K562 (cell line): ENCODE measurements around the gene CD248. TPM values are rescaled to one million over a fixed set of nuclear protein-coding genes. Genes with fewer than 3 reads are reported as not detected.

ENCODE experiments used
- CHD1 ChIP-seq: fragments of 200-600 bp; sonication (generic); IDR thresholded peaks from one replicate; pipeline ENCODE4 v1.6.1; 2012; ENCODE audit warnings: mild to moderate bottlenecking, moderate library complexity, low read length, inconsistent platforms
- EHMT2 ChIP-seq: fragments of 450-650 bp; IDR thresholded peaks from 2 replicates; pipeline ENCODE4 v1.6.1; 2018; ENCODE audit warnings: antibody characterized with exemption
- ESRRB ChIP-seq: fragments of 250-450 bp; sonication (Bioruptor Pico); IDR thresholded peaks from 2 replicates; pipeline ENCODE4 v1.5.0; 2020; ENCODE audit warnings: mild to moderate bottlenecking, moderate library complexity, borderline replicate concordance
- HCFC1 ChIP-seq: IDR thresholded peaks from 2 replicates; pipeline ENCODE4 v1.6.1; 2012; ENCODE audit warnings: low read depth, low read length, improper control_type of control experiment
- HMGN3 ChIP-seq: IDR thresholded peaks from 2 replicates; pipeline ENCODE4 v1.6.1; 2011; ENCODE audit warnings: borderline replicate concordance, low read depth, mild to moderate bottlenecking, mixed read lengths, low read length; ENCODE audit not compliant: insufficient read length; ENCODE audit errors: extremely low read depth
- KDM5B ChIP-seq: fragments of 200-600 bp; sonication (generic); IDR thresholded peaks from 2 replicates; pipeline ENCODE4 v1.6.1; 2012; ENCODE audit warnings: low read depth, mild to moderate bottlenecking, moderate library complexity, low read length, control low read depth, inconsistent platforms; ENCODE audit not compliant: insufficient replicate concordance
- LARP7 ChIP-seq: fragments of 450-650 bp; IDR thresholded peaks from 2 replicates; pipeline ENCODE4 v1.6.1; 2016
- MAZ ChIP-seq, 2 experiments: fragments of 450-650 bp in 1 of 2; sonication (generic) in 1 of 2; formaldehyde crosslinking; IDR thresholded peaks in 1 of 2; conservative IDR thresholded peaks in 1 of 2; 2 replicates each; pipeline versions ENCODE4 v1.4.0 to v1.5.0; 2020; ENCODE audit warnings: mild to moderate bottlenecking in 1 of 2, missing genetic modification reagents in 1 of 2
- NCOR1 ChIP-seq: fragments of 450-650 bp; IDR thresholded peaks from 2 replicates; pipeline ENCODE4 v1.6.1; 2016; ENCODE audit warnings: mild to moderate bottlenecking, moderate library complexity
- NFRKB ChIP-seq: fragments of 450-650 bp; IDR thresholded peaks from 2 replicates; pipeline ENCODE4 v1.6.1; 2016; ENCODE audit warnings: low read depth
- OTX1 ChIP-seq: fragments of 450-650 bp; formaldehyde crosslinking; IDR thresholded peaks from 2 replicates; pipeline ENCODE4 v1.4.0; 2022; ENCODE audit warnings: mild to moderate bottlenecking
- PHF20 ChIP-seq: fragments of 450-650 bp; IDR thresholded peaks from 2 replicates; pipeline ENCODE4 v1.6.1; 2018; ENCODE audit not compliant: partially characterized antibody
- PML ChIP-seq: IDR thresholded peaks from 2 replicates; pipeline ENCODE4 v1.6.1; 2012; ENCODE audit warnings: low read length, inconsistent platforms
- POLR2G ChIP-seq: fragments of 200-400 bp; formaldehyde crosslinking; IDR thresholded peaks from 2 replicates; pipeline ENCODE4 v1.6.1; 2017; ENCODE audit warnings: low read depth, mild to moderate bottlenecking, antibody characterized with exemption, low read length, moderate library complexity
- SMAD3 ChIP-seq: fragments of 450-650 bp; formaldehyde crosslinking; conservative IDR thresholded peaks from 2 replicates; pipeline ENCODE4 v1.4.0; 2020; ENCODE audit warnings: mild to moderate bottlenecking
- SMC3 ChIP-seq: conservative IDR thresholded peaks from 2 replicates; pipeline ENCODE4 v1.6.1; 2011; ENCODE audit warnings: low read depth, low read length, improper control_type of control experiment; ENCODE audit not compliant: insufficient read depth
- THRAP3 ChIP-seq: fragments of 450-650 bp; IDR thresholded peaks from 2 replicates; pipeline ENCODE4 v1.6.1; 2016; ENCODE audit warnings: mild to moderate bottlenecking, inconsistent platforms, borderline replicate concordance
- WHSC1 ChIP-seq: IDR thresholded peaks from one replicate; pipeline ENCODE4 v1.6.1; 2012; ENCODE audit warnings: low read length, control low read depth, inconsistent platforms
- ZKSCAN1 ChIP-seq: fragments of 150-350 bp; IDR thresholded peaks from 2 replicates; pipeline ENCODE4 v1.6.1; 2016; ENCODE audit warnings: low read depth, low read length
- ZKSCAN8 ChIP-seq: fragments of 200-800 bp; sonication (Bioruptor generic); IDR thresholded peaks from 2 replicates; pipeline ENCODE4 v1.6.1; 2016; ENCODE audit warnings: missing genetic modification characterization, missing compliant biosample characterization
- ZNF12 ChIP-seq: sonication (generic); formaldehyde crosslinking; IDR thresholded peaks from 2 replicates; pipeline ENCODE4 v1.4.0; 2020; ENCODE audit warnings: mild to moderate bottlenecking, missing genetic modification reagents
- ZNF134 ChIP-seq: fragments of 250-450 bp; sonication (Bioruptor Pico); conservative IDR thresholded peaks from 2 replicates; pipeline ENCODE4 v1.4.0; 2020
- ZNF217 ChIP-seq: sonication (generic); formaldehyde crosslinking; IDR thresholded peaks from 2 replicates; pipeline ENCODE4 v1.8.0; 2022; ENCODE audit warnings: mild to moderate bottlenecking, missing genetic modification reagents
- ZNF239 ChIP-seq: fragments of 250-450 bp; sonication (Bioruptor Pico); IDR thresholded peaks from 2 replicates; pipeline ENCODE4 v1.4.0; 2020; ENCODE audit warnings: mild to moderate bottlenecking
- ZNF384 ChIP-seq: IDR thresholded peaks from 2 replicates; pipeline ENCODE4 v1.6.1; 2012; ENCODE audit warnings: low read depth, low read length, improper control_type of control experiment
- ZNF696 ChIP-seq: fragments of 250-450 bp; sonication (Bioruptor Pico); conservative IDR thresholded peaks from 2 replicates; pipeline ENCODE4 v1.4.0; 2020; ENCODE audit warnings: mild to moderate bottlenecking, moderate library complexity
- ZNF764 ChIP-seq: fragments of 250-450 bp; sonication (Bioruptor Pico); IDR thresholded peaks from 2 replicates; pipeline ENCODE4 v1.4.0; 2020; ENCODE audit warnings: low read depth, mild to moderate bottlenecking, moderate library complexity
- ZNF766 ChIP-seq: fragments of 200-800 bp; sonication (Bioruptor generic); conservative IDR thresholded peaks from 2 replicates; pipeline ENCODE4 v1.6.1; 2016; ENCODE audit warnings: missing genetic modification characterization, missing compliant biosample characterization
- ZZZ3 ChIP-seq: fragments of 450-650 bp; IDR thresholded peaks from 2 replicates; pipeline ENCODE4 v1.6.1; 2016; ENCODE audit warnings: antibody characterized with exemption, mild to moderate bottlenecking, moderate library complexity
- polyA plus RNA-seq, 8 experiments: library from polyadenylated mRNA; depleted of rRNA in 4 of 8; stranded (reverse) in 5 of 8; unstranded in 3 of 8; fragments of >200 nt; fragmentation: Nextera tagmentation in 2 of 8; fragmentation: Illumina TruSeq in 1 of 8; extraction: Ambion mirVana in 2 of 8; extraction: Trizol in 1 of 8; gene quantifications; 2 replicates each; pipeline versions ENCODE4 v1.2.1 to v1.2.3, GENCODE V29; 2011 to 2014; ENCODE audit warnings: inconsistent platforms in 1 of 8, missing spikeins in 1 of 8
- total RNA-seq, 7 experiments: library from RNA; depleted of rRNA in 6 of 7; stranded (reverse); fragments of >200 nt in 6 of 7; fragmentation: Illumina TruSeq in 2 of 7; extraction: Trizol in 2 of 7; gene quantifications; 2 replicates each; pipeline versions ENCODE4 v1.2.1 to v1.2.3, GENCODE V29; 2011 to 2021; ENCODE audit warnings: low replicate concordance in 1 of 7
- TF ChIP-seq, protein P1 (sequence below): sonication (generic); formaldehyde crosslinking; IDR thresholded peaks from 2 replicates; pipeline ENCODE4 v1.8.0; 2022; ENCODE audit warnings: mild to moderate bottlenecking, missing genetic modification reagents

The CD248 gene
- total and polyA plus RNA-seq, 9 of the 15 experiments (the other 6 are each of a cell fraction or from before 2014, with no cell fraction given), result 0.09 TPM; not detected in 8

DNA sequence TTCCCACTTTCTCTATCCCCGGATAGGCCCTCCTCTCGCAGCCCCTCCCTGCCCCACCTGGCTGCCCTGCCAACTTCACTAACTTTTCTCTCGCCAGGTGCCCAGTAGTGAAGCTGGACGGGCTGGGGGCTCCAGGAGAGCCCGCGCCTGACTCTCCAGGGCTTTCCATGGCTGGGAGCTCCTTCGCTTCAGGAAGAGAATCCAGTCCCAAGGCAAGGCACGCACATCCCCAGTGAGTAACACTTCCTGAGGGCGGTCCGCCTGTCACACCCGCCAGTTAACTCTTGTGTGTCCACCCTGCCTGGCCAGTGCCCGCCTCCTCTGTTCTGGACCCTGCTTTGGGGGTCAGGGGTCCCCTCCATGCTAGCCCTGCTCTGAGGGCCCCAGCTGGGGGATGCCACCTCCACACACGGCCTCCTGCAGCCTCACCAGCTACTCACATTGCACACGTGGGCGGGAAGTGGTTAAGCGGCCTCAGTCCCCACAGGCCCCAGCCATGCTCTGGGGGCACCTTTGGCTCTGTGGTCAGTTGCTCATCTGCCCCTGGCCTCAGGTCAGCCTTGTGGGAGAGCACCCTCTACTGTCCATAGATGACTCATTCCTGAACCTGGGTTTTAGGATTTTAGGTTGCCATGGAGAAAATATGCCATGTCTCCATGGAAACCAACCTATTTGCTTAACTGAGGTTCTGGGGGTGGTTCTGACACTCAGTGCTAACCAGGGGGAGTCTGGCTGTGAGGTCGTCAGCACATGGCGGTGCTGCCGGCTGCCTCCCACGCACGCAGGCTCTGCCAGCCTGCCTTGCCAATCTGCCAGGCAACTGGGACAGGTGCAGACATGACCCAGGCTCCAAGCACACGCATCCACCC lies 19.6 kb upstream of the CD248 start, which contains the start of gene RIN1 (continued):
- TF ChIP-seq ZNF12 (CRISPR knock-in tag) (no peak), KDM5B (no peak), PHF20 (no peak), ZNF696 (no peak), HCFC1 (no peak), ZNF217 (CRISPR knock-in tag) (no peak), NCOR1 (no peak), NFRKB (peak; percentile 44; the same call in 1 of the 2 replicates), ZNF134 (CRISPR knock-in tag) (no peak), PML (no peak), CHD1 (no peak), OTX1 (CRISPR knock-in tag) (no peak), ZZZ3 (no peak), ZNF239 (CRISPR knock-in tag) (no peak), ZKSCAN1 (no peak), EHMT2 (no peak), ZNF764 (CRISPR knock-in tag) (no peak), THRAP3 (no peak), POLR2G (peak; percentile 29), HMGN3 (no peak), ZKSCAN8 (CRISPR knock-in tag) (no peak), SMAD3 (CRISPR knock-in tag) (no peak), SMC3 (peak; percentile 43; the same call in 1 of the 2 replicates), ZNF384 (no peak), ZNF766 (CRISPR knock-in tag) (no peak), WHSC1 (no peak), ESRRB (CRISPR knock-in tag) (no peak), LARP7 (no peak), MAZ (CRISPR knock-in tag; conservative IDR thresholded peaks at IDR 0.05 in 1 of 2, IDR thresholded peaks at IDR 0.05 in 1 of 2) (peak; percentile 59 to 60; a peak in 2 of 4 replicates)
- TF ChIP-seq, protein P1, sequence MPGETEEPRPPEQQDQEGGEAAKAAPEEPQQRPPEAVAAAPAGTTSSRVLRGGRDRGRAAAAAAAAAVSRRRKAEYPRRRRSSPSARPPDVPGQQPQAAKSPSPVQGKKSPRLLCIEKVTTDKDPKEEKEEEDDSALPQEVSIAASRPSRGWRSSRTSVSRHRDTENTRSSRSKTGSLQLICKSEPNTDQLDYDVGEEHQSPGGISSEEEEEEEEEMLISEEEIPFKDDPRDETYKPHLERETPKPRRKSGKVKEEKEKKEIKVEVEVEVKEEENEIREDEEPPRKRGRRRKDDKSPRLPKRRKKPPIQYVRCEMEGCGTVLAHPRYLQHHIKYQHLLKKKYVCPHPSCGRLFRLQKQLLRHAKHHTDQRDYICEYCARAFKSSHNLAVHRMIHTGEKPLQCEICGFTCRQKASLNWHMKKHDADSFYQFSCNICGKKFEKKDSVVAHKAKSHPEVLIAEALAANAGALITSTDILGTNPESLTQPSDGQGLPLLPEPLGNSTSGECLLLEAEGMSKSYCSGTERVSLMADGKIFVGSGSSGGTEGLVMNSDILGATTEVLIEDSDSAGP (CRISPR knock-in tag), result no peak
